KBM-7 (cell line): Measurements from ENCODE around the gene ZP1.

Source experiments
- DNase-seq: peaks from one replicate; pipeline ENCODE4 v3.0.0-alpha.2; 2015
- in situ Hi-C: fragments of 300-500 bp; cut with MboI; formaldehyde crosslinking; loops from 2 replicates; pipeline ENCODE4 v1.14.3; 2020; ENCODE audit warnings: low sequenced_read_pairs, low pct_unique_long_range_greater_than_20kb, mixed read lengths

The ZP1 gene

DNA sequence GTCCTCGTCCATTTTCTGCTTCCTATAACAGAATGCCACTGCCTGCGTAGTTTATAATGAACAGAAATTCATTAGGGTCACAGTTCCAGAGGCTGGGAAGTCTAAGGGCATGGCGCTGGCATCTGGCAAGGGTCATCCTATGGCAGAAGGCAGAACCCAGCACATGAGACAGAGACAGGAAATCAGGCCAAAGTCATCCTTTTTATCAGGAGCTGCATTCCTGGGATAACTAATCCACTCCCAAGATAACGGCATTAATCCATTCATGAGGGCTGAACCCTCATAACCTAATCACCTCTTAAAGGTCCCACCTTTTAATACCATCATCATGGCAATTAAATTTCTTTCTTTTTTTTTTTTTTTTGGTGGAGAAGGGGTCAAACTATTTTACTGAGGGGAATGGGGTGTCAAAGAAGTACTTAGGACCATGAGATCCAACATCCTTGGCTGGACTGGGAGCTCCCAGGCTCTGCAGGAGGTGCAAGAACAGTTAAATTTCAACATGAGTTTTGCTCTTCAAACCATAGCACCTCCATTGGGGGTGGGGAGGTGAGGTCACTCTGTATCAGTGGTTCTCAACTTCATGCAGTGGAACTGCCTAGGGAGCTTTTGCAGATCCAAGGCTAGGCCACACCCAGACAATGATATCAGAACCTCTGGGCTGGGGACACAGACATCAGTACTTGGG lies 51.1 kb downstream of the ZP1 start:
- in situ Hi-C loops, result no loop called here

DNA sequence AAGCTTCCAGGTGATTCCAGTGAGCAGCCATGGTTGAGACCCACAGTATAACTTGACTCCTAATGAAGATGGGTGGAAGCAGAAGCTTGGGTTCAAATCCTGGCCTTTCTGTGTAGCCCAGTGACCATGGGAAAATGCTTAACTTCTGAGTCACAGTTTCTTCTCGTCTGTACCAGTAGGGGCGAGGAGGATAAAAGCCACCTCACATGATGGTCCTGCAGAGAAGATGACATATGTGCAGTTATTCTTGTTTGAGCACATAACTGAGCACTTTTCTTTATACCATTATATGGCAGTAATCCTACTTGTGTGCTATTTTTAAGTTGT lies 51.6 kb downstream of the ZP1 start:
- no peak for DNase-seq
- in situ Hi-C loops, result no loop called here

More for the DNA sequence above, 51.1 kb downstream of the ZP1 start:
- no peak for DNase-seq

DNA sequence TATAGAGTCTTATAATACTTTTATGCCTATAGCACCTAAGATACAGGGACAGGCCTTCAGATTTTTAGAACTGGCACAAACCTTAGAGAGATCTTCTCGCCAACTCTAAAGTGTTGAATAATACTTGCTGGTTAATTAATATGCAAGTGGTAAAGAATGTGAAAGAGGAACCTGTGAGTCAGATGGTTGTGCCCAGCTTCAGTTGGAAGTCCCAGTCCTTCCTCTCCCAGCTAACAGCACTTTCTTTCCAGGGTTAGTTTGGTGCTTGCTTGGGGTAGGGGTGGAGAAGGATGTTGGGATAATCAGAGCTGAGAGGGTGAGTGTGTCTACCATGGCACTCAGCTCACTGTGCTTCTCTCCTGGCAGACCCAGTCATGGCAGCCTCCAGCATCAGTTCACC lies 52.0 kb downstream of the ZP1 start:
- DNase-seq, result peak; percentile 33
- in situ Hi-C loops, result no loop called here

DNA sequence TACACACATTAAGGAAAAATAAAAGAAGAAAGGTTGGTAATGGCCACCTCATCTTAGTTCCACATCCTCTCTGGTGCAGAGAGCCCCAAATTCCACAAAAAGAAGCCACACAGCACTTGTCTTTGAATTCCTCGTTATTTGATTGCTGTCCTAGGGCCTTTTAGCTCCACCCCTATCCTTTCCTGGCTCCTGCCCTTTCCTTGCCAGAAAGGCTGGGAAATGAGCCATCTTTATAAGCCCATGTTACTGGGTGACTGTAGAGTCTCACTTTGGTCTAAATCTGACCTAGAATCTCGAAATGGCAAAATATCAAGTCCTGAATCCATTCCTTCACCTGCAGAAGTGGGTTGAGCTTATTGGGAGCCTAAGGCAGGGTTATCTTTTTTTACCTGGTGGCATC lies 52.6 kb downstream of the ZP1 start:
- no peak for DNase-seq
- in situ Hi-C loops, result no loop called here

DNA sequence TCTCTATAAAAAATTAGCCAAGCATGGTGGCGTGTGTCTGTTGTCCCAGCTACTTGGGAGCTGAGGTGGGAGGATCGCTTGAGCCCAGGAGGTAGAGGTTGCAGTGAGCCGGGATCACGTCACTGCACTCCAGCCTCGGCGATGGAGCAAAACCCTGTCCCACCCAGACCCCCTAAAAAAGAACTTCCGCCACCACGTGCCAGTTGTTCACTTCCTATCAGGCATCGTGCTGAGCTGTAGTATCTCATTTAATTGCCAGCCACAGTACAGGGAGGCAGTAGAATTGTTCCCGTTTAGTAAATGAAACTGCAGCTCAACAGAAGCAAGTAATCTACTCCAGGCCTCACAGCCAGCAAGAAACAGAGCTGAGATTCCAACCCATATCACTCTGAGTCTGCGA lies 53.9 kb downstream of the ZP1 start:
- in situ Hi-C loops, result no loop called here
- no peak for DNase-seq

DNA sequence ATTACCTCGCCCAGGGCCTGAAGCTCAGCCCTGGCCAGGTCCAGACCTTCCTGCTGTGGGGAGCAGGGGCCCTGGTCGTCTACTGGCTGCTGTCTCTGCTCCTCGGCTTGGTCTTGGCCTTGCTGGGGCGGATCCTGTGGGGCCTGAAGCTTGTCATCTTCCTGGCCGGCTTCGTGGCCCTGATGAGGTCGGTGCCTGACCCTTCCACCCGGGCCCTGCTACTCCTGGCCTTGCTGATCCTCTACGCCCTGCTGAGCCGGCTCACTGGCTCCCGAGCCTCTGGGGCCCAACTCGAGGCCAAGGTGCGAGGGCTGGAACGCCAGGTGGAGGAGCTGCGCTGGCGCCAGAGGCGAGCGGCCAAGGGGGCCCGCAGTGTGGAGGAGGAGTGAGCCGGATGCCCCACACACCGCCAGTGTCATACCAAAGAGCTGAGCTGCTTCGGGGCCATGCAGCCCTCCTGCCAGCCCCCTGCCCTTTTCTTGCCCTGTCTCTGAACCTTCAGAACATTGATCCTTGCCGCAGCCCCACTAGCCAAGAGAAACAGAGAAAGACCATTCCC lies 54.5 kb downstream of the ZP1 start:
- DNase-seq, result no peak
- in situ Hi-C loops, result no loop called here

DNA sequence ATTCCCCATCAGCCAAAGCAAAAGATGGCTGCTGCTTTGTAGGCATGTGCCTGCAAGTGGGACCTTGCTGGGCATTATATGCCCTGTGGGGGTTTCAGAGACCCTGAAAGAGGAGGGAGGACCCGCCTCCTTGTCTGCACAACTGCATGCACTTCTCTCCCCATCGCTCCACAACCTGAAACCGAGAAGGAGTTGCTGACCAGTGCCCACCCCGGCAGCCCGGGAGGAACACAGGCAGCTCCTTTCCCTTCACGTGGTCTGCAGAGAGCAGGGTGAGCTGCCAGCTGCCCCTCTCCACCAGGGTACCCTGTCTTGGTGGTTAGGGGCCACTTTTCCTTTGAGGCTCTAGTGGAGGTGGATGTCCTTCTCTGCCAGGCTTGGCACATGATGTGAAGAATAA lies 55.6 kb downstream of the ZP1 start:
- in situ Hi-C loops, result no loop called here

DNA sequence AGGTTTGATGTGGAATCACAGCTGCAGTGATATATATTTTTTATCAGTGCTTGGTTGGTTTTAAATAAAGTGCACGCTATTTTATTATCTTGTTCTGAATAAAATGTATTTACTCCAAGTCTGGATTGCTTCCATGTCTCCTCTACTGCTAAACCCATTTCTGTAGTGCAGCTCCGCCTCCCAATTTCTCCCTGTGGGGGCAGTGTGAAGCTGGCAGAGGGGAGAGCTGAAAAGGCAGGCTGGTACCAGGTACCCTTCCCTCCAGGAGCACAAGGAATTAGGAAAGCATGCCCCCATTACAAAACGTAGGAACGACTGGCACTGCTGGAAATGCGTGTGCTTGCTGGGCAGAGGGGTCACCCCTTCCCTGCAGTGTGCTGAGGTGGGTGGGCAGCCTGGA lies 56.0 kb downstream of the ZP1 start:
- in situ Hi-C loops, result no loop called here

More for the DNA sequence above, 55.6 kb downstream of the ZP1 start:
- DNase-seq, result no peak

DNA sequence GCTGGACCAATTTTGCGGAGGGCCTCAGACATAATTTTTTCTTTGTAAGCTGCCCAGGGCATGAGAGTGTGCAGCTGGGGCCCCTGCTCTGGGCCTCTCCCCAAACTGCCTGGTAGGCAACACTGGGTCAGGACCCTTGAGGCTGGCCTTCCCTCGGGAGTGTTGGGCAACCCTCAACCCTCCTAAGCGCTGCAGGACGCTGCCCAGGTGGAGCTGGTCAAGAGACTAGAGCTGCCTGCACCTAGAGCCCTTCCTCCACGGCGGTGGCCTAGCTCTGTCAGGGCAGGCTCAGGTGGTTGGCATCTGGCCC lies 56.4 kb downstream of the ZP1 start:
- in situ Hi-C loops, result no loop called here
- no peak for DNase-seq

More for the DNA sequence above, 56.0 kb downstream of the ZP1 start:
- no peak for DNase-seq

DNA sequence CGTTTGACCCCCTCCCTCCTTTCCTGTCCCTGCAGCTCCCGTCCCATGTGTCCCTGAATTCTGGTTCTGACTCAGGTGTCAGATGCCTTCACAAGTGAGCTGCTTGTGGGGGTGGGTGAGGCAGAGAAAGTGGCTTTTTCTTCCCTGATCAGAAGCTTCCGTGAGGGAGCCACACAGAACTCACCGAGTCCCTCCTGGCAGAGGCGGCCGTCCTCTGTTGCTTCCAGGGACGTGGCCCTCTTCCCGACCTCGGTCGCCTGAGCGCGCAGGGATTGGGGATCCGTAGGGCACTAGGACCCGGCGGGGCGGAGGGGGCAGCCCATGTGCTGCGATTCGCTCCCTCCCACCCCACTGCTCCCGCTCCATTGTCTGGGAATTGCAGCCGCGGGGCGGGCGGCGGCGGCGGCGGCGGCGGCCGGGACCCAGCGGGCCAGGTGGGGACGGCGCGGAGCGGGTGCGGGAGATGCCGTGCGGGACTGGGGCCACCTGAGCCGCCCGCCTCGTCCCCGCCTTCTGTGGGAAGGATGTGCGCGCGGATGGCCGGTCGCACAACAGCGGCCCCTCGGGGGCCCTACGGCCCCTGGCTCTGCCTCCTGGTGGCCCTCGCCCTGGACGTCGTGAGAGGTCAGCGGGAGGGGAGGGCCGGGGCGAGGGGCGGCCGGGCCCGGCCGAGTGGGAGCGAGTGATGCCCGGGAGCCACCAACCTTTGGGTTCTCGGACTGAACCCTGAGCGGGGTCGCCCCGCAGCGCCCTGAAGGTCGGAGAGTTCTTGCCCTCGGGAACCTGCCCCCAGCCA lies 57.0 kb downstream of the ZP1 start, which contains the start of gene TMEM132A:
Gene TMEM132A, plus strand, starts transcription at position 351 of the 796 bp plus-strand sequence. Its CDS starts 174 bp downstream, at position 525.
- DNase-seq, result peak; percentile 47
- in situ Hi-C loops, result no loop called here
